ENCODE results near the gene OR6N1.

The OR6N1 gene

GRCh38 chr1:158731707-158732106, 40.3 kb downstream of the OR6N1 start:
- no peaks in the 10 kb centered on the region for H3K36me3 ChIP-seq (ENCODE audit: control insufficient read depth in 1 of 2, insufficient read depth in 2 of 2, low read length in 2 of 2)
- H3K79me1 ChIP-seq (ENCODE audit: low read length), result no peaks in the 10 kb centered on the region
- no peak overlapping the region for H2AK5ac ChIP-seq (ENCODE audit: low read length)
- no peak overlapping the region for H3K23ac ChIP-seq (ENCODE audit: low read length)
- H3K18ac ChIP-seq (ENCODE audit: low read length), result no peak overlapping the region
- H3K9ac ChIP-seq (ENCODE audit: low read length), result no peak overlapping the region
- H3K4me1 ChIP-seq (ENCODE audit: control insufficient read depth in 1 of 2, insufficient read depth in 2 of 2, low read length in 2 of 2), result no peaks in the 10 kb centered on the region
- H4K8ac ChIP-seq (ENCODE audit: low read depth, low read length), result no peak overlapping the region
- no peaks in the 10 kb centered on the region for H3K79me2 ChIP-seq (ENCODE audit: control insufficient read depth, insufficient read depth, low read length, poor library complexity)
- no peak overlapping the region for H4K12ac ChIP-seq (ENCODE audit: low read depth, low read length)
- no peak overlapping the region for H2BK120ac ChIP-seq (ENCODE audit: insufficient read depth, low read length, poor library complexity)
- H3K27me3 ChIP-seq (ENCODE audit: insufficient read depth, low read length), result no peaks in the 10 kb centered on the region
- WGBS (ENCODE audit: extremely low coverage, insufficient coverage, insufficient read length), result no CpG with 5 or more reads among the region's 4 CpGs
- H4K91ac ChIP-seq (ENCODE audit: low read depth, low read length), result no peak overlapping the region
- no peak overlapping the region for H3K27ac ChIP-seq (ENCODE audit: low read depth, low read length)
- no peak overlapping the region for H3K4me2 ChIP-seq (ENCODE audit: low read length)
- H3K14ac ChIP-seq (ENCODE audit: low read length), result no peak overlapping the region
- H2AFZ ChIP-seq (ENCODE audit: insufficient read depth, low read length, poor library complexity), result no peak overlapping the region
- no peak overlapping the region for H3K4me3 ChIP-seq (ENCODE audit: low read depth, low read length)
- DNase-seq, result no peak
- no peak overlapping the region for H2BK12ac ChIP-seq (ENCODE audit: low read length)
- H2BK5ac ChIP-seq (ENCODE audit: low read depth, low read length, poor library complexity), result no peak overlapping the region
- H3K4ac ChIP-seq (ENCODE audit: low read depth, low read length), result no peak overlapping the region
- no peaks in the 10 kb centered on the region for H3K9me3 ChIP-seq (ENCODE audit: insufficient read depth, low read depth, low read length)

DNA sequence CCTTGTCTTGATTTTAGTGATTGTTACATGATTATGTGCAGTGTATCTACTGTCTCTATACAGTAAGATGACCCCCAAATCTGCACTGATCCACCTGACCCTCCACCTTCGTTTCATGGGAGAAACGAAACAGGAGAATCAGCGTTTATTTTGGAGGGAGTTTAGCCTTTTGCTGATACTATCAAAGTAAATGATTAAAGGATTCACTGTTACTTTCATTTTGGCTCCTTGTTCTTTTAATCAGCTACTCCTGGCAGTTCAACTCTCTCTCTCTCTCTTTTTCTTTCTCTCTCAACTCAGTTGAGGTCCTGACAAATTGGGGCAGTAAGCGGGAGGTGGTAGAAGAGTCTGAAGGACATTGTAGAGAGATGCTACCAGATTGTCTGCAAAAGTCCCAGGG, 41.5 kb downstream of the OR6N1 start:
- no peaks in the 10 kb centered on the region for H3K9me3 ChIP-seq (ENCODE audit: insufficient read depth, low read depth, low read length)
- H2BK5ac ChIP-seq (ENCODE audit: low read depth, low read length, poor library complexity), result no peak overlapping the region
- H3K18ac ChIP-seq (ENCODE audit: low read length), result no peak overlapping the region
- no peak overlapping the region for H3K14ac ChIP-seq (ENCODE audit: low read length)
- H2BK12ac ChIP-seq (ENCODE audit: low read length), result no peak overlapping the region
- H3K4ac ChIP-seq (ENCODE audit: low read depth, low read length), result no peak overlapping the region
- H3K4me2 ChIP-seq (ENCODE audit: low read length), result no peak overlapping the region
- no peak overlapping the region for H3K4me3 ChIP-seq (ENCODE audit: low read depth, low read length)
- no CpG with 5 or more reads among the region's 4 CpGs for WGBS (ENCODE audit: extremely low coverage, insufficient coverage, insufficient read length)
- H3K9ac ChIP-seq (ENCODE audit: low read length), result no peak overlapping the region
- H2BK120ac ChIP-seq (ENCODE audit: insufficient read depth, low read length, poor library complexity), result no peak overlapping the region
- H3K27ac ChIP-seq (ENCODE audit: low read depth, low read length), result no peak overlapping the region
- no peak overlapping the region for H4K91ac ChIP-seq (ENCODE audit: low read depth, low read length)
- no peak overlapping the region for H2AFZ ChIP-seq (ENCODE audit: insufficient read depth, low read length, poor library complexity)
- no peak overlapping the region for H2AK5ac ChIP-seq (ENCODE audit: low read length)
- H4K8ac ChIP-seq (ENCODE audit: low read depth, low read length), result no peak overlapping the region
- H3K23ac ChIP-seq (ENCODE audit: low read length), result no peak overlapping the region
- no peak for DNase-seq
- no peaks in the 10 kb centered on the region for H3K79me1 ChIP-seq (ENCODE audit: low read length)
- H3K36me3 ChIP-seq (ENCODE audit: control insufficient read depth in 1 of 2, insufficient read depth in 2 of 2, low read length in 2 of 2), result no peaks in the 10 kb centered on the region
- no peaks in the 10 kb centered on the region for H3K4me1 ChIP-seq (ENCODE audit: control insufficient read depth in 1 of 2, insufficient read depth in 2 of 2, low read length in 2 of 2)
- H4K12ac ChIP-seq (ENCODE audit: low read depth, low read length), result no peak overlapping the region
- H3K27me3 ChIP-seq (ENCODE audit: insufficient read depth, low read length), result no peaks in the 10 kb centered on the region
- H3K79me2 ChIP-seq (ENCODE audit: control insufficient read depth, insufficient read depth, low read length, poor library complexity), result no peaks in the 10 kb centered on the region

DNA sequence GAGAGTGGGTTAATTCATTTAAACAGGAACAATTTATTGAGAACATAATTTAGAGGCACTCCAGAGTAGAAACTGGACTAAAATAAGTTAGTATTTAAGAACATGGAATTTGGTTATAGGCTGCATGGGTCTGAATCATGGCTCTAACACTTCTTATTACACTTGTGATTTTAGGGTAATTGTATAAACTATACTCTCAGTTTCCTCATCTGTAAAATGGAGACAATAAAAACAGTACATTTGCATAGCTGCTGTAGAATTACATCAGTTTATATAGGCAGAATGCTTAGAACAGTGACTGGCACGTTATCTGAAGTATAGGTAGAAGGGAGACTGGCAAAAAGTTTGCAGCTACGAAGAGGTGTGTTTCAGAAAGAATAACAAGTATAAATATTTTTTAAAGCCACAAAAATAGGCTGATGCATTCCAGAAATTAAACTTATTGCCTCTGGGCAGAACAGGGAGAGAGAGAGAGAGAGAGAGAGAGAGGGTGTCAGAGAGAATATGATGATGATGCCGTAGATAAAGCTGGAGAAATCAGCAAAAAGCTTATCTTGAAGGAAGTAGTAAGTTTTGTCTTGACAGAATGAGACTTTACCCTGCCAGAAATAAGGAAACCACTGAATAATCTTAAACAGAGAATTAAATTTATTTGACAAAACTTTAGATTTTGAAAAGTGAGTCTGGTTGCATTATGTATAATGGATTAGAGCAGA, 43.3 kb downstream of the OR6N1 start:
- WGBS (ENCODE audit: extremely low coverage, insufficient coverage, insufficient read length), result no CpG with 5 or more reads among the region's 3 CpGs
- Histone ChIP-seq H3K4ac (ENCODE audit: low read depth, low read length) (no peak overlapping the region), H3K36me3 (ENCODE audit: control insufficient read depth in 1 of 2, insufficient read depth in 2 of 2, low read length in 2 of 2) (no peaks in the 10 kb centered on the region), H2BK5ac (ENCODE audit: low read depth, low read length, poor library complexity) (no peak overlapping the region), H3K18ac (ENCODE audit: low read length) (no peak overlapping the region), H3K79me1 (ENCODE audit: low read length) (no peaks in the 10 kb centered on the region), H3K4me1 (ENCODE audit: control insufficient read depth in 1 of 2, insufficient read depth in 2 of 2, low read length in 2 of 2) (no peaks in the 10 kb centered on the region), H3K27ac (ENCODE audit: low read depth, low read length) (no peak overlapping the region), H3K23ac (ENCODE audit: low read length) (no peak overlapping the region), H3K4me3 (ENCODE audit: low read depth, low read length) (no peak overlapping the region), H2AFZ (ENCODE audit: insufficient read depth, low read length, poor library complexity) (no peak overlapping the region), H3K14ac (ENCODE audit: low read length) (no peak overlapping the region), H4K91ac (ENCODE audit: low read depth, low read length) (no peak overlapping the region), H3K9me3 (ENCODE audit: insufficient read depth, low read depth, low read length) (no peaks in the 10 kb centered on the region), H2AK5ac (ENCODE audit: low read length) (no peak overlapping the region), H4K8ac (ENCODE audit: low read depth, low read length) (no peak overlapping the region), H3K9ac (ENCODE audit: low read length) (no peak overlapping the region), H3K79me2 (ENCODE audit: control insufficient read depth, insufficient read depth, low read length, poor library complexity) (no peaks in the 10 kb centered on the region), H3K4me2 (ENCODE audit: low read length) (no peak overlapping the region), H4K12ac (ENCODE audit: low read depth, low read length) (no peak overlapping the region), H2BK120ac (ENCODE audit: insufficient read depth, low read length, poor library complexity) (no peak overlapping the region), H3K27me3 (ENCODE audit: insufficient read depth, low read length) (no peaks in the 10 kb centered on the region), H2BK12ac (ENCODE audit: low read length) (no peak overlapping the region)
- no peak for DNase-seq

GRCh38 chr1:158724442-158724841, 47.6 kb downstream of the OR6N1 start:
- H3K79me1 ChIP-seq (ENCODE audit: low read length), result no peaks in the 10 kb centered on the region
- no peak for DNase-seq
- H2AK5ac ChIP-seq (ENCODE audit: low read length), result no peak overlapping the region
- H3K18ac ChIP-seq (ENCODE audit: low read length), result no peak overlapping the region
- H3K27ac ChIP-seq (ENCODE audit: low read depth, low read length), result no peak overlapping the region
- H3K4me1 ChIP-seq (ENCODE audit: control insufficient read depth in 1 of 2, insufficient read depth in 2 of 2, low read length in 2 of 2), result no peaks in the 10 kb centered on the region
- no peak overlapping the region for H3K4ac ChIP-seq (ENCODE audit: low read depth, low read length)
- no peak overlapping the region for H3K9ac ChIP-seq (ENCODE audit: low read length)
- no peak overlapping the region for H2BK120ac ChIP-seq (ENCODE audit: insufficient read depth, low read length, poor library complexity)
- no peak overlapping the region for H4K12ac ChIP-seq (ENCODE audit: low read depth, low read length)
- no peak overlapping the region for H3K4me3 ChIP-seq (ENCODE audit: low read depth, low read length)
- no peaks in the 10 kb centered on the region for H3K27me3 ChIP-seq (ENCODE audit: insufficient read depth, low read length)
- no peak overlapping the region for H3K14ac ChIP-seq (ENCODE audit: low read length)
- no peak overlapping the region for H2BK12ac ChIP-seq (ENCODE audit: low read length)
- no peaks in the 10 kb centered on the region for H3K9me3 ChIP-seq (ENCODE audit: insufficient read depth, low read depth, low read length)
- no peak overlapping the region for H3K23ac ChIP-seq (ENCODE audit: low read length)
- H4K91ac ChIP-seq (ENCODE audit: low read depth, low read length), result no peak overlapping the region
- WGBS (ENCODE audit: extremely low coverage, insufficient coverage, insufficient read length), result no CpG with 5 or more reads among the region's 5 CpGs
- H4K8ac ChIP-seq (ENCODE audit: low read depth, low read length), result no peak overlapping the region
- no peak overlapping the region for H2BK5ac ChIP-seq (ENCODE audit: low read depth, low read length, poor library complexity)
- H3K36me3 ChIP-seq (ENCODE audit: control insufficient read depth in 1 of 2, insufficient read depth in 2 of 2, low read length in 2 of 2), result no peaks in the 10 kb centered on the region
- no peak overlapping the region for H3K4me2 ChIP-seq (ENCODE audit: low read length)
- no peak overlapping the region for H2AFZ ChIP-seq (ENCODE audit: insufficient read depth, low read length, poor library complexity)
- H3K79me2 ChIP-seq (ENCODE audit: control insufficient read depth, insufficient read depth, low read length, poor library complexity), result no peaks in the 10 kb centered on the region

All from trophoblast cell (in vitro differentiated cells and primary cell).